Astrocyte of the cerebellum (primary cell): Measurements from ENCODE around the gene DAB2IP.

Experiments used
- DNase-seq: peaks from one replicate; pipeline ENCODE4 v3.0.0-alpha.2; 2011; ENCODE audit warnings: low read depth
- H3K4me3 ChIP-seq: 2 replicates; pipeline ENCODE4 v1.5.1; 2011; ENCODE audit warnings: mild to moderate bottlenecking, low read depth, low read length, moderate library complexity
- in situ Hi-C: cut with HindIII; loops from 2 replicates; pipeline ENCODE4 v1.10.0; 2017; ENCODE audit warnings: low sequenced_read_pairs
- TF ChIP-seq, protein P1 (sequence below): IDR thresholded peaks from 2 replicates; pipeline ENCODE4 v1.5.1; 2012; ENCODE audit warnings: low read length, low read depth, moderate library complexity, mild to moderate bottlenecking; ENCODE audit errors: missing control alignments

DAB2IP gene

DNA sequence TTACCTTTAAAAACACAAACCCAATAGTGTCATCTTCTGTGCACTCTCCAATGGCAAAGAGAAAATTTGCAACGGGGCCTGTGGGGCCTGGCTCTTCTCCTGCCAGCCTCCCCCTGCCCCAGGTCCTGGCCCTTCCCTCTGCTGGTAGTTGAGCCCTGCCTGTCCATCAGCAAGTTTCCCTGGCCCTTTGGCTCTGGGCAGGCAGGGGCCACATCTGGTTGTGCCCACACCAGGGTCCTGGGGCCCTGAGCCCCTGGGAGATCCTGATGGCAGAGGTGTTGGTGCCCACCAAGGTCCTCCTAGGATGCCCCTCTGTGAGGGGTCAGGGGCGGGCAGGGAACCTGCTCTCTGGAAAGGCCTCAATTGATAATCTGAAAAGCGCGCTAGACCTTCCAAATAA lies 157.3 kb downstream of the DAB2IP start:
- no peak for DNase-seq
- TF ChIP-seq, protein P1, sequence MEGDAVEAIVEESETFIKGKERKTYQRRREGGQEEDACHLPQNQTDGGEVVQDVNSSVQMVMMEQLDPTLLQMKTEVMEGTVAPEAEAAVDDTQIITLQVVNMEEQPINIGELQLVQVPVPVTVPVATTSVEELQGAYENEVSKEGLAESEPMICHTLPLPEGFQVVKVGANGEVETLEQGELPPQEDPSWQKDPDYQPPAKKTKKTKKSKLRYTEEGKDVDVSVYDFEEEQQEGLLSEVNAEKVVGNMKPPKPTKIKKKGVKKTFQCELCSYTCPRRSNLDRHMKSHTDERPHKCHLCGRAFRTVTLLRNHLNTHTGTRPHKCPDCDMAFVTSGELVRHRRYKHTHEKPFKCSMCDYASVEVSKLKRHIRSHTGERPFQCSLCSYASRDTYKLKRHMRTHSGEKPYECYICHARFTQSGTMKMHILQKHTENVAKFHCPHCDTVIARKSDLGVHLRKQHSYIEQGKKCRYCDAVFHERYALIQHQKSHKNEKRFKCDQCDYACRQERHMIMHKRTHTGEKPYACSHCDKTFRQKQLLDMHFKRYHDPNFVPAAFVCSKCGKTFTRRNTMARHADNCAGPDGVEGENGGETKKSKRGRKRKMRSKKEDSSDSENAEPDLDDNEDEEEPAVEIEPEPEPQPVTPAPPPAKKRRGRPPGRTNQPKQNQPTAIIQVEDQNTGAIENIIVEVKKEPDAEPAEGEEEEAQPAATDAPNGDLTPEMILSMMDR, result no peak
- no peak overlapping the region for H3K4me3 ChIP-seq
- in situ Hi-C loops, result no loop called here

DNA sequence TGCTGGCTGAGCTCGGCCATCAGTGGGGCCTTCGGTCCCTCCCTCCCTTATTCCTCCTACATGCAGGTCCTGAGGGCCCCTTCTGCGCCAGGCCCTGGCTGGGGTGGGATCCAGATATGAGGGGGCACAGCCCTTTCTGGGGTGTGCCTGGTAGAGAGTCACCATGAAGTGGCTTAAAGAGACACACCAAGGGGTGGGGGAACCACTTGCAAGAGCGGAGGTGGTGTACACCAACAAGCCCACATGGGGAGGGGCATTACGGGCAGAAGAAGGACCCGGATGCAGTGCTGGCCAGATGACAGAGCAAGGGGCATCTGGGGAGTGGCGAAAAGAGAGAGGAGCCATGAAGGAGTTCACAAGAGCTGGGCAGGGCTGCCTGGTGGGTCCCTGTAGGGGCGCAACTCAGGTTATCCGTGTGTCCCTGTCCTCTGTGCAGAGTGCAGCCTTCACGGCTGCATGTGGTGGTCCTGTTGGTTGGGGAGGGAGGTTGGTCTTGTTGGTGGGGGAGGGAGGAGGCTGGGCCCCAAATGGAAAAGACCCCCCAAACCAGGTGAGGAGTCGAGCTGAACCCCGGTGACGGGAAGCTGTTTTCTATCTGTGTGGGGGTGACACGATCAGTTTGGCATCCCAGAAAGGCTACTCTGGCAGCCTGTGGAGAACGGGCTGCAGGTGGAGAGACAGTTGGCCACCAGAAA lies 158.1 kb downstream of the DAB2IP start:
- H3K4me3 ChIP-seq, result no peak overlapping the region
- in situ Hi-C loops, result no loop called here
- no peak for DNase-seq
- TF ChIP-seq, protein P1, result no peak

DNA sequence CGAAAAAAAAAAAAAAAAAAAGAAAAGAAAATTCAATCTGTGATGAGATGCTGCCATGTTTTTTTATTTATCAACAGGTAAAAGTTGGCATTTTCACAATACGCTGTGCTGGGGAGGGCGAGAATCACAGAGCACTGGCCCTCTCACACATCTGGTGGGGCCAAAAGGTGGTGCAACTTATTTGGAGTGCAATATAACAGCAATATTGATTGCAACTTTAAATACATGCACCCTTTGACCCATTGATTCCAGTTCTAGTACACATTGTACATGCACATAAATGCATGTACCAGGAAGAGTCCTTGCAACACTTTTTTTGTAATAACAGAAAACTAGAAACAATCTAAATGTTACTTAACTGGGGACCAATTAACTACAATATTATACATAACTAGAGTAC lies 159.1 kb downstream of the DAB2IP start:
- TF ChIP-seq, protein P1, result no peak
- in situ Hi-C loops, result no loop called here
- no peak overlapping the region for H3K4me3 ChIP-seq
- DNase-seq, result no peak

DNA sequence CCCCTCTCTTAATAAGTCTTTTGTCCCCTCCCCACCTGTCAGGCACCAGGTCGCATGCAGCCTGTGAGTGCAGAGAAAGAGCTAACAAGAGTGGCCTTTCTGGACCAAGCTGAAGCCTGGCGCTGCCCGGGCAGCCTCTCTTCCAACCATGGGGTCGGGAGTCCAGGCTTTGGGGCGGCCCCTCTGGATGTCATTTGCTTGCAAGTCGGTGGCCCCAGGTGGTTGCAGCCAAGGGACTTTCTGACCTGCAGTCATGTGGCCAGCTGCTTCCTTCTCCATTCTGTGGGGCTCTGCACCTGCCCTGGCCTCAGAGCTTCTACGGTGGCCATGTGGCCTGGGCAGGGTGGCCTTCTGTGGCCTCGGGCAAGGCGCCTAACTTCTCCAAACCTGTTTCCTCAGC lies 159.7 kb downstream of the DAB2IP start:
- in situ Hi-C loops, result no loop called here
- TF ChIP-seq, protein P1, result no peak
- no peak overlapping the region for H3K4me3 ChIP-seq
- no peak for DNase-seq

DNA sequence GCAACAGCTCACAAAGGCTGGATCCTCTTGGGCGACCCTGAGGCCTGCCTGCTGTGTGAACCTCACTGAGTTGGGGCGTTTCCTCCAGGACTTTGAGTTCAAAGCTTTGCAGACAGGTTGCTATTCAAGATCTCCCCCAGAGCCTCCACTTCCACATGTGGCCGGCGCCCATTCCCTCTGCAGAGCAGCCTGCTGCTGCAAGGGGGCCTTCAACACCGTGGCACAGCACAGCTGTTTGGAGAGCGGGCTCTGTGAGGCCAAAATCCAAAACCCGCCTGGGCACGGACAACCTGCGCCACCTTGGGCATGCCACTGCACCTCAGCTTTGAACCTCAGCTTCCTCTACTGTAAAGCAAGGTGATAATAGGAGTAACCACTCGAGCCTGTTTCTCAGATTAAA lies 160.3 kb downstream of the DAB2IP start:
- no peak overlapping the region for H3K4me3 ChIP-seq
- TF ChIP-seq, protein P1, result no peak
- in situ Hi-C loops, result no loop called here

DNA sequence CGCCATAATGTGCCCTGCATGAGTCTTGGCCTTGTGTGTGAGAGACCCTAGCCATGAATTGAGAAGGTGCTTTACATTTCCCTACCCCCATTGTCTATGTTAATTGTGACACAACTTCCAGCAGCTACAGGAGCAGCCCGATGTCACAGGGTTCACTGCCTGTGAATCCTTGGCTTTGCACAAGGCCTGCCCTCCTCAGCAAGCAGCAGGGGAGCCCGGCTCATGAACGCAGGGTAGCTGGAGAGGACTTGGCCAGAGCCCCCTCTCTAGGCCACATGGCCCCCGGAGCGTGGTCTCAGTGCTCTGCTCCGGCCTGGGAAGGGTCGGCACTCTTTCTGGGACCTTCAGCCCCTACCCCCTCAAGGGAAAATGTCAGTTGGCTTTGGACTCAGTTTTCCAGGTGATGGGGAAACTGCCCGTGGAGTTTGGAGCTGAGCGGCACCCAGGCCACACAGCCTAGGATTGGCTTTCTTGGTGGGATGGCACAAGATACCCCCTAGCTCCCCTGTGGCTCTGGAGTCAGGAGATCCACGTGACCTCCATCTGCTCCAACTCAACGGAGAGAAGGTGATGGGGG lies 160.8 kb downstream of the DAB2IP start:
- TF ChIP-seq, protein P1, result no peak
- in situ Hi-C loops, result no loop called here
- no peak overlapping the region for H3K4me3 ChIP-seq
- DNase-seq, result no peak

More for the DNA sequence above, 160.3 kb downstream of the DAB2IP start:
- DNase-seq, result no peak
